HG02885 (cell line): ENCODE results near the gene MGAT1.
A peak's percentile ranks its signal among the peaks of the same experiment; 100 is the strongest.
"Not testable (repeated sequence)": the region's sequence is repeated elsewhere in the genome, so short reads cannot be mapped to it uniquely, and the experiment has no call there.

Experiments
- ATAC-seq: cut with Tn5 transposase; IDR thresholded peaks from one replicate; pipeline ENCODE4 v1.9.1; 2021; ENCODE audit warnings: mild to moderate bottlenecking; ENCODE audit not compliant: unreplicated experiment, poor library complexity

Gene MGAT1

GRCh38 chr5:180802325-180803180 lies at the start of gene MGAT1:
Gene MGAT1, minus strand, starts transcription at chr5:180802806. Its CDS starts 9,835 bp downstream, at chr5:180792971.
- ATAC-seq, result peak; percentile 49

- no peak for ATAC-seq
These were observed 48.0 kb upstream of the MGAT1 start for GRCh38 chr5:180850434-180851078.

GRCh38 chr5:180849827-180850226 lies 47.2 kb upstream of the MGAT1 start:
- no peak for ATAC-seq

- ATAC-seq, result no peak
These were observed 46.3 kb upstream of the MGAT1 start for GRCh38 chr5:180848878-180849277.

GRCh38 chr5:180848265-180848664 lies 45.7 kb upstream of the MGAT1 start:
- no peak for ATAC-seq

GRCh38 chr5:180847026-180847425 lies 44.4 kb upstream of the MGAT1 start:
- no peak for ATAC-seq

- ATAC-seq, result no peak
These were observed 42.3 kb upstream of the MGAT1 start for GRCh38 chr5:180844858-180845257.

GRCh38 chr5:180844432-180844831 lies 41.8 kb upstream of the MGAT1 start:
- ATAC-seq, result no peak

- ATAC-seq, result no peak
These were observed 37.3 kb upstream of the MGAT1 start for GRCh38 chr5:180839935-180840334.

- ATAC-seq, result no peak
These were observed 36.6 kb upstream of the MGAT1 start for GRCh38 chr5:180839227-180839626.

- ATAC-seq, result no peak
These were observed 34.9 kb upstream of the MGAT1 start for GRCh38 chr5:180837478-180837877.

- peak; percentile 43 for ATAC-seq
These were observed 30.0 kb upstream of the MGAT1 start for GRCh38 chr5:180832638-180833068.

- ATAC-seq, result peak; percentile 80
These were observed 28.8 kb upstream of the MGAT1 start for GRCh38 chr5:180831139-180832093.

- peak; percentile 56 for ATAC-seq
These were observed 27.9 kb upstream of the MGAT1 start for GRCh38 chr5:180830253-180831138.

GRCh38 chr5:180829726-180830125 lies 27.1 kb upstream of the MGAT1 start:
- no peak for ATAC-seq

- not testable (repeated sequence) for ATAC-seq
These were observed 26.3 kb upstream of the MGAT1 start for GRCh38 chr5:180828756-180829531.

GRCh38 chr5:180827374-180827773 lies 24.8 kb upstream of the MGAT1 start:
- not testable (repeated sequence) for ATAC-seq

- ATAC-seq, result no peak
These were observed 23.3 kb upstream of the MGAT1 start for GRCh38 chr5:180825768-180826525.
